GM13977 (cell line): Measurements from ENCODE around the gene PLEKHG5.
A peak's percentile ranks its signal among the peaks of the same experiment; 100 is the strongest.

Experiments
- DNase-seq: peaks from one replicate; pipeline ENCODE4 v3.0.0; 2012; ENCODE audit warnings: low spot score
- CTCF ChIP-seq: IDR thresholded peaks from 2 replicates; pipeline ENCODE4 v1.5.1; 2012; ENCODE audit warnings: mild to moderate bottlenecking, control low read depth; ENCODE audit not compliant: insufficient read depth; ENCODE audit errors: extremely low read depth, missing control alignments
- in situ Hi-C: fragments of 300-500 bp; cut with MboI; formaldehyde crosslinking; loops from one replicate; pipeline ENCODE4 v1.12.0; 2022; ENCODE audit warnings: low sequenced_read_pairs, low pct_unique_long_range_greater_than_20kb, mixed read lengths, inconsistent platforms; ENCODE audit not compliant: unreplicated experiment

PLEKHG5 gene

DNA sequence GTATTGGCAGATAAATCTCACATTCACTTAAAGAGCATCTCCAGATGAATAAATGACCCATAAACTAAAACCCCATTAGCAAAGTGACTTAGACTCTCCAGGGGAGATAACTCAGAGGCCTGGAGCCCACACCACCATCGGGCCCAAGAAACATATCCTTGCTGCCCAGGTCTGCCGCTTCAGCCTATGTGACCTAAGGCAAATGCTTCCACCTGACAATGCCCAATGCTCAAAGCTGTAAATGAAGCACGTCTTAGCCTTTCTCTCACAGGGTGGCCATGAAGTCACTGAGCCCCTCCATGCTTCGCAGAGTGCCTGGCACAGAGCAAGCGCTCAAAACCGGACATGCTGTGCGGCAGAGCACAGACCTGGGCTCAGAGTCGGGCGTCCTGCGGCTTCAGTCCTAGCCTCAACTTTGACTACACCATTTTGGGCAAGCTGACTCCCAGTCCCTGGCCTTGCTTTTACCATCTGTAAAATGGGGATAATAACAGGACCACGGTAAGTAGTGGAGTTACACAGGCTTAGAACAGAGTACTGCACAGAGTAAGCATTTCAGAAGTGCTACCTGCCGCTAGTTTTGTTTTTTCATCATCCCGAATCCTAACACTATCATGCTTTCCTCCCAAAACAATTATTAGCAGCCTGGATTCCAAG, 39.2 kb upstream of the PLEKHG5 start:
- in situ Hi-C loops, result no loop called here
- TF ChIP-seq CTCF, result no peak
- no peak for DNase-seq

DNA sequence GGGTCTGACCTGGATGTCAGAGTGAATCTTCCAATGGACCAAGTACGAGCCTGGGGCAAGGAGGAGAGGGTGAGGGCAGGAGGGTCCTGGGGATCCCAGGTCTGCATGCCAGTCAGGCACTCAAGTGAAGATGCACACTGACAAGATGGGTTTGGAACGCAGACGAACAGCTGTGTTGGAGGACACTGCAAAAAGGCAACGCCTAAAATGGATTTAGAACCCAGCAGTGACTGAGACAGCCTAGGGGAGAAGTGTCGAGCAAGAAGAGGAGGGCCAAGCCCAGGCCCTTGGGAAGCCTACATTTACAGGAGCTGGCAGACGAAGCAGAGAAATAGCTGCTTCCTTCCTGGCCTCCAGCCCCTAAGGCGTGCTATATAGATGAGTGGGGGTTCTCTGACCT, 37.0 kb upstream of the PLEKHG5 start:
- no peak for TF ChIP-seq CTCF
- no peak for DNase-seq
- in situ Hi-C loops, result no loop called here

DNA sequence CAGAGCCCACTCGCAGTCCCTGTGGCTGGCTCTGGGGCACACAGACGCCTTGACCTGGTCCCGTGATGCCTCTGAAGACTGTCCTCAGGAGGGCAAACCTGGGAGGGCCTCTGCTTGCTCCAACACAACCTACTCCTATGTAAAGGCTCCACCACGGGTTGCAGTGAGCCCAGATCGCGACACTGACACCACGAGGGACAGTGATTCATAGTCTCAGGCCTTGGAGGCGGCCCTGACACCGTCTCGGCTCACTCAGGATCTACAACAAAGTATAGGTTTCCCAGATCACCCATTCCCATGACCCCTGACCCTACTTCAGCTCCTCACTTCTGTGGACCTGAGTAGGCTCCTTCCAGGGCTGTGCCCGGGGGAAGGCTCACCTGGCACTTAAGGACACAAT, 34.8 kb upstream of the PLEKHG5 start:
- no peak for DNase-seq
- no peak for TF ChIP-seq CTCF
- in situ Hi-C loops, result no loop called here

- in situ Hi-C loops, result no loop called here
Measured at GRCh38 chr1:6523566-6523965, 32.1 kb upstream of the PLEKHG5 start.

DNA sequence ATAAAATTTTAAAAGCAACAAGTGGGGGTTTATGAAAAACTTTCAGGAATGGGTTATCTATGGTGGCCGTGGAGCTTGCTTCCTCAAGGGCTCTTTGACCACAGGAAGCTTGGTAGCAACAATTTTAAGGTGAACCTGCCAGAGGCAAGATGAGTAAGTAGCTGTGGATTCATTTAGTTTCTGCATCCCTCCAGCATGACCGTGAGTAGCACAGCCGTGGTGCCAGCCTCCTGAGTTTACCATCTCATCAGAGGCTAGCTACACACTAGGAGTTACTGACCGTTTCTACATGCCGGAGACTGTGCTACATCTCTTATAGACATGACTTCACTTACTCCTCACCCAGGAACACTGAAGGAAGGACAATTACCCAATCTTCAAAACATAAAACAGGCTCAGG, 30.1 kb upstream of the PLEKHG5 start:
- DNase-seq, result no peak
- in situ Hi-C loops, result no loop called here
- no peak for TF ChIP-seq CTCF

More at GRCh38 chr1:6523566-6523965, 32.1 kb upstream of the PLEKHG5 start:
- DNase-seq, result peak; percentile 50
- peak; percentile 56 for TF ChIP-seq CTCF

DNA sequence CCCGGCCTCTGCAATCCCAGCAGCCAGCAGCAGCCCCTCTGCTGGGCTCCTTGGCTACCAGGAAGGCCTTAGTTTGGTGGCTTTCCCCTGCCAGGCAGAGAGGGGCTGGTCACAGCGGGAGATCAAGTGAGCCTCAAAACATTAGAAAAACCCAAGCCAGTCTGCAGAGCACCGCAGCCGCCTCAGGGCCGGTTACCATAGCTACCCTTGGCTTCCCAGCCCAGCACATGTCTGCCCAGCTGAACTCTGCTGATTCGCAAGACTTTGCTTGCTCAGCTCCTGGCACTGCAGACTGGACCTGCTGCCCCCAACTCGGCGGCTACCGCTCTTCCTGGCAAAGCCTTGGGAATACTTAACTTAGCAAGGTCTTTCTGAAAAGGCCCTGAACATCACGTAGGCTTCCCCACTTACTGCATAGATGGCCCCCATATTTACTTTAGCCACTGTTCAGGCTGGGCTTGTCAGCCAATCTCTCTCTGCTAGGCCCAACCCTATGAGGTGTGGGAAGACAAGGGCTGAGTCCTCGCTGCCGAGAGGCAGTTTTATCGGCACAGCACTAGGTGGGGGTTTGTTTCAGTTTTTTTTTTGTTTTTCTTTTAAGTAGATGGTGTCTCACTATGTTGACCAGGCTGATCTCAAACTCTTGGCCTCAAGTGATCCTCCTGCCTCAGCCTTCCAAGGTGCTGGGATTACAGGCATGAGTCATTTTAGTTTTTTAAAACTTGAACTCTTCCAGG, 28.6 kb upstream of the PLEKHG5 start:
- DNase-seq, result no peak
- no peak for TF ChIP-seq CTCF
- in situ Hi-C loops, result no loop called here
